RWPE1 (cell line): Measurements from ENCODE around the gene GRK1.

Experiments
- CTCF ChIA-PET: fragments of 350-600 bp; sonication (Branson Sonifier 250); formaldehyde crosslinking; extraction: SDS; loops from one replicate; lab custom pipeline; 2021; lab: Yijun Ruan, JAX
- POLR2A ChIA-PET: fragments of 400-600 bp; formaldehyde crosslinking; extraction: SDS; loops from one replicate; lab custom pipeline; 2020; ENCODE audit warnings: antibody characterized with exemption; ENCODE audit not compliant: low non-redundant PET; lab: Yijun Ruan, JAX
- DNase-seq: peaks from one replicate; pipeline ENCODE4 v3.0.0; 2012; ENCODE audit warnings: low spot score
- H3K27ac ChIP-seq: fragments of 450-650 bp; 2 replicates; pipeline ENCODE4 v1.5.1; 2017
- CTCF ChIP-seq: fragments of 450-650 bp; conservative IDR thresholded peaks from 2 replicates; pipeline ENCODE4 v1.5.1; 2017; ENCODE audit warnings: low read depth, mild to moderate bottlenecking

GRK1 gene

GRCh38 chr13:113732176-113732960 is 65.3 kb downstream of the GRK1 start:
- POLR2A ChIA-PET, result no interaction called here
- DNase-seq, result no peak

GRCh38 chr13:113732961-113733950 is 66.2 kb downstream of the GRK1 start:
- H3K27ac ChIP-seq, result peak overlapping the region; percentile 37
- no peak for DNase-seq
- ChIA-PET POLR2A (no interaction called here), CTCF (interaction anchor here (0.8 to 1.1 kb wide), 2 partner anchors 8 to 9 kb away, joined by 4 to 5 read pairs; no protein-coding TSS in a partner anchor)
- no peak for TF ChIP-seq CTCF

More at GRCh38 chr13:113732176-113732960, 65.3 kb downstream of the GRK1 start:
- no peak overlapping the region for H3K27ac ChIP-seq
- CTCF ChIA-PET, result interaction anchor here (0.8 to 1.1 kb wide), 2 partner anchors 8 to 9 kb away, joined by 4 to 5 read pairs; no protein-coding TSS in a partner anchor
- no peak for TF ChIP-seq CTCF

- DNase-seq, result no peak
- POLR2A ChIA-PET, result no interaction called here
- no peak for TF ChIP-seq CTCF
- H3K27ac ChIP-seq, result peak overlapping the region; percentile 37
- CTCF ChIA-PET, result no interaction called here
Observed at GRCh38 chr13:113734099-113734825, 67.2 kb downstream of the GRK1 start.

- ChIA-PET CTCF (no interaction called here), POLR2A (no interaction called here)
- H3K27ac ChIP-seq, result no peak overlapping the region
- no peak for DNase-seq
- TF ChIP-seq CTCF, result no peak
Observed at GRCh38 chr13:113734826-113735125, 67.8 kb downstream of the GRK1 start.

- CTCF ChIA-PET, result no interaction called here
- no peak overlapping the region for H3K27ac ChIP-seq
- POLR2A ChIA-PET, result no interaction called here
- TF ChIP-seq CTCF, result no peak
- DNase-seq, result no peak
Observed at GRCh38 chr13:113735194-113735593, 68.2 kb downstream of the GRK1 start.

GRCh38 chr13:113735750-113736149 is 68.7 kb downstream of the GRK1 start:
- ChIA-PET CTCF (no interaction called here), POLR2A (no interaction called here)
- DNase-seq, result no peak
- TF ChIP-seq CTCF, result no peak
- H3K27ac ChIP-seq, result no peak overlapping the region
